Measurements from ENCODE around the gene AUP1. TPM values are rescaled to one million over a fixed set of nuclear protein-coding genes. Genes with fewer than 3 reads are reported as not detected.

Gene AUP1
- polyA plus RNA-seq, 2 of the 4 experiments (the other 2 are of a cell fraction), result 129 to 164 TPM

GRCh38 chr2:74482801-74483674 is 46.5 kb downstream of the AUP1 start, which contains the start of the genes CCDC142 and TTC31:
CCDC142 (minus strand) TSS chr2:74482998; CDS start chr2:74482837, 161 bp downstream.
TTC31 (plus strand) TSS chr2:74483081; CDS start chr2:74483096, 15 bp downstream.
- TF ChIP-seq CTCF (IDR thresholded peaks at IDR 0.05) (peak; percentile 98), ESRRA (IDR thresholded peaks at IDR 0.05; ENCODE audit: borderline replicate concordance, low read length) (no peak), MYC (IDR thresholded peaks at IDR 0.05; ENCODE audit: borderline replicate concordance, low read length) (0 out of 2 replicates have a peak, but pooled peaks have one; percentile 10), POLR2AphosphoS2 (conservative IDR thresholded peaks at IDR 0.05; ENCODE audit: low read length) (no peak), RAD21 (conservative IDR thresholded peaks at IDR 0.05 in 1 of 2, IDR thresholded peaks at IDR 0.05 in 1 of 2) (peak; percentile 76 to 86), HDAC2 (IDR thresholded peaks at IDR 0.05) (peak; percentile 94; the same call in 1 of the 2 replicates), JUN (IDR thresholded peaks at IDR 0.05) (peak; percentile 88 to 93; a peak in 4 of 5 replicates), PHF8 (IDR thresholded peaks at IDR 0.05; ENCODE audit: borderline replicate concordance, low read depth) (peak; percentile 84), EHF (CRISPR knock-in tag; IDR thresholded peaks at IDR 0.05) (no peak), POLR2A (IDR thresholded peaks at IDR 0.05; ENCODE audit: low read length) (peak; percentile 49), SMC3 (IDR thresholded peaks at IDR 0.05) (peak; percentile 90), REST (IDR thresholded peaks at IDR 0.05) (no peak; the same call in 1 of the 2 replicates), CEBPB (IDR thresholded peaks at IDR 0.05) (0 out of 4 replicates have a peak, but pooled peaks of 1 of the 2 experiments have one; percentile 4), HES2 (IDR thresholded peaks at IDR 0.05) (no peak), HEYL (CRISPR knock-in tag; IDR thresholded peaks at IDR 0.05) (no peak), KDM5A (IDR thresholded peaks at IDR 0.05) (peak; percentile 98), HOXB5 (CRISPR knock-in tag; IDR thresholded peaks at IDR 0.05) (0 out of 2 replicates have a peak, but pooled peaks have one; percentile 38), PBX3 (IDR thresholded peaks at IDR 0.05) (0 out of 2 replicates have a peak, but pooled peaks have one; percentile 44), FOXS1 (CRISPR knock-in tag; IDR thresholded peaks at IDR 0.05) (no peak)
- TF ChIP-seq, protein P1, sequence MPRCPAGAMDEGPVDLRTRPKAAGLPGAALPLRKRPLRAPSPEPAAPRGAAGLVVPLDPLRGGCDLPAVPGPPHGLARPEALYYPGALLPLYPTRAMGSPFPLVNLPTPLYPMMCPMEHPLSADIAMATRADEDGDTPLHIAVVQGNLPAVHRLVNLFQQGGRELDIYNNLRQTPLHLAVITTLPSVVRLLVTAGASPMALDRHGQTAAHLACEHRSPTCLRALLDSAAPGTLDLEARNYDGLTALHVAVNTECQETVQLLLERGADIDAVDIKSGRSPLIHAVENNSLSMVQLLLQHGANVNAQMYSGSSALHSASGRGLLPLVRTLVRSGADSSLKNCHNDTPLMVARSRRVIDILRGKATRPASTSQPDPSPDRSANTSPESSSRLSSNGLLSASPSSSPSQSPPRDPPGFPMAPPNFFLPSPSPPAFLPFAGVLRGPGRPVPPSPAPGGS (IDR thresholded peaks at IDR 0.05), result peak; percentile 77; the same call in 2 of the 3 replicates
- TF ChIP-seq, protein P2, sequence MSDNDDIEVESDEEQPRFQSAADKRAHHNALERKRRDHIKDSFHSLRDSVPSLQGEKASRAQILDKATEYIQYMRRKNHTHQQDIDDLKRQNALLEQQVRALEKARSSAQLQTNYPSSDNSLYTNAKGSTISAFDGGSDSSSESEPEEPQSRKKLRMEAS (IDR thresholded peaks at IDR 0.05), result peak; percentile 89
- TF ChIP-seq, protein P3, sequence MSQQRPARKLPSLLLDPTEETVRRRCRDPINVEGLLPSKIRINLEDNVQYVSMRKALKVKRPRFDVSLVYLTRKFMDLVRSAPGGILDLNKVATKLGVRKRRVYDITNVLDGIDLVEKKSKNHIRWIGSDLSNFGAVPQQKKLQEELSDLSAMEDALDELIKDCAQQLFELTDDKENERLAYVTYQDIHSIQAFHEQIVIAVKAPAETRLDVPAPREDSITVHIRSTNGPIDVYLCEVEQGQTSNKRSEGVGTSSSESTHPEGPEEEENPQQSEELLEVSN (IDR thresholded peaks at IDR 0.05; ENCODE audit: borderline replicate concordance, low read depth), result no peak; the same call in 1 of the 2 replicates
- TF ChIP-seq, protein P4, sequence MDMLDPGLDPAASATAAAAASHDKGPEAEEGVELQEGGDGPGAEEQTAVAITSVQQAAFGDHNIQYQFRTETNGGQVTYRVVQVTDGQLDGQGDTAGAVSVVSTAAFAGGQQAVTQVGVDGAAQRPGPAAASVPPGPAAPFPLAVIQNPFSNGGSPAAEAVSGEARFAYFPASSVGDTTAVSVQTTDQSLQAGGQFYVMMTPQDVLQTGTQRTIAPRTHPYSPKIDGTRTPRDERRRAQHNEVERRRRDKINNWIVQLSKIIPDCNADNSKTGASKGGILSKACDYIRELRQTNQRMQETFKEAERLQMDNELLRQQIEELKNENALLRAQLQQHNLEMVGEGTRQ (IDR thresholded peaks at IDR 0.05), result no peak
- DNase-seq (ENCODE audit: low read depth in 1 of 2, low spot score in 1 of 2) (peak; percentile 95 to 97), FAIRE-seq (no peak), ATAC-seq (peak; percentile 96 to 97)
- Histone ChIP-seq H3K9me3 (no peaks in the 10 kb centered on the region), H3K27ac (peak within 1 kb of the TSS; percentile 85 to 97), H3K4me1 (peaks cover 20% of the 10 kb centered on the region), H3K4me3 (peak within 1 kb of the TSS; percentile 70), H3K4me2 (peak within 1 kb of the TSS; percentile 96)
- WGBS (ENCODE audit: missing lambda C conversion rate), result under 1% methylated on average over 50 of the region's 50 CpGs
- POLR2A ChIA-PET, result interaction anchor here (0.8 to 3.1 kb wide), 16 partner anchors 10 to 108 kb away, joined by 3 to 28 read pairs (median 5); partner anchors contain the start of genes AUP1, HTRA2, INO80B and MOGS
- CTCF ChIA-PET, result interaction anchor here (0.7 to 13.8 kb wide), 31 partner anchors 10 to 394 kb away, joined by 3 to 184 read pairs (median 7); partner anchors contain the start of genes AUP1, DQX1, HTRA2 and INO80B

Measured in A549 (cell line).